Kidney epithelial cell (primary cell): ENCODE measurements around the gene CLCA4. TPM values are rescaled to one million over a fixed set of nuclear protein-coding genes. Genes with fewer than 3 reads are reported as not detected.

Experiments
- DNase-seq: peaks from one replicate; pipeline ENCODE4 v3.0.0-alpha.2; 2010; ENCODE audit warnings: low read depth
- H3K27me3 ChIP-seq: 2 replicates; pipeline ENCODE4 v1.6.0; 2011; ENCODE audit warnings: low read length; ENCODE audit not compliant: control insufficient read depth, insufficient read depth
- H3K36me3 ChIP-seq: 2 replicates; pipeline ENCODE4 v1.5.1; 2011; ENCODE audit warnings: low read length; ENCODE audit not compliant: control insufficient read depth, insufficient read depth
- H3K4me3 ChIP-seq: 2 replicates; pipeline ENCODE4 v1.5.1; 2011; ENCODE audit warnings: low read depth, mild to moderate bottlenecking, control low read depth, low read length
- CTCF ChIP-seq: IDR thresholded peaks from 2 replicates; pipeline ENCODE4 v1.5.1; 2011; ENCODE audit warnings: mild to moderate bottlenecking, moderate library complexity, low read length, control low read depth, inconsistent platforms; ENCODE audit not compliant: insufficient read depth, poor library complexity, severe bottlenecking
- total RNA-seq: library from RNA; depleted of rRNA; stranded (reverse); fragments of >200 nt; gene quantifications from 2 replicates; pipeline ENCODE4 v1.2.3, GENCODE V29; 2015

The CLCA4 gene
- total RNA-seq, 1 donor from 2014 or later = not detected

- no peak for TF ChIP-seq CTCF
- Histone ChIP-seq H3K36me3 (no peaks in the 10 kb centered on the region), H3K4me3 (no peak overlapping the region), H3K27me3 (no peaks in the 10 kb centered on the region)
- no peak for DNase-seq
Measured at GRCh38 chr1:86567878-86568277, 21.0 kb downstream of the CLCA4 start.

GRCh38 chr1:86573763-86574484 lies 27.0 kb downstream of the CLCA4 start:
- TF ChIP-seq CTCF = no peak
- no peak for DNase-seq
- Histone ChIP-seq H3K27me3 (no peaks in the 10 kb centered on the region), H3K4me3 (no peak overlapping the region), H3K36me3 (no peaks in the 10 kb centered on the region)

DNA sequence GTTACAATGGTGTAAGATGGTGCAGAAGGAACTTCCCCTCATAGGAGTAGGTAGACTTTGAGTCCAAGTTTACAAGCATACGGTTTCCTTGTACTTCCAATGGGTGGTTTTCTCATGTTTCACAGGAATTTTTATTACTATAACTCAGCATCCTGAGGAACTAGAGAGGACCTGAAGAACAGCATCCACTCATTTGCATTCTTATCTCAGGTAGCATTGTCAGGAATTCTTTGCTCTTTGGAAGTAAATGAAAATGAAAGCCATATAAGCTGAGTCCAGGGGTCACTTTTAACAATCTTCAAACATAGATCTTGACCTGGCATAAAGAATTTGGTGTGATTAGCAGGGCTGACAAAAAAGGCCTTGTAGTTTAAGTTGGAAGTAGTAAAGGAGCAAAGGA lies 34.4 kb downstream of the CLCA4 start:
- no peaks in the 10 kb centered on the region for H3K27me3 ChIP-seq

DNA sequence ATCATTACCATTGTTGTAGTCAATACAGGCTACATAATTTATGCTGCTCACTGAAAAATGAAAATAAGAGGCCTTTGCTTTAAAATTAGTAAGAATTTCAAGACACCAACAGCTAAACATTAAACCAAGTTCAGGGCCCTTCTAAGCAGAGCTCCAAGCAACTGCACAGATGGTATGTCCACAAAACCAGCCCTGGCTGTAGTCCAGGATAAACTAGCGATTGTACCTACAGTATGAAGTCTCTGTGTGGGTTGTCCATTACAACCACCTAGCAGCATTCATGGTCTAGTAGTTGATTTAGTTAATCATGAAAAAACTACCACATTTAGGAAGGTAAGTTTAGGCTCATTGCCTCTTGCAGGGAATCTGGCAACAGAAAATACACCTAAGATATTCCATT lies 35.3 kb downstream of the CLCA4 start:
- TF ChIP-seq CTCF = no peak
- DNase-seq = peak; percentile 25
- no peaks in the 10 kb centered on the region for H3K27me3 ChIP-seq
- H3K36me3 ChIP-seq = no peaks in the 10 kb centered on the region
- no peak overlapping the region for H3K4me3 ChIP-seq

More for the DNA sequence above, 34.4 kb downstream of the CLCA4 start:
- DNase-seq = no peak
- H3K4me3 ChIP-seq = no peak overlapping the region
- TF ChIP-seq CTCF = no peak
- no peaks in the 10 kb centered on the region for H3K36me3 ChIP-seq

DNA sequence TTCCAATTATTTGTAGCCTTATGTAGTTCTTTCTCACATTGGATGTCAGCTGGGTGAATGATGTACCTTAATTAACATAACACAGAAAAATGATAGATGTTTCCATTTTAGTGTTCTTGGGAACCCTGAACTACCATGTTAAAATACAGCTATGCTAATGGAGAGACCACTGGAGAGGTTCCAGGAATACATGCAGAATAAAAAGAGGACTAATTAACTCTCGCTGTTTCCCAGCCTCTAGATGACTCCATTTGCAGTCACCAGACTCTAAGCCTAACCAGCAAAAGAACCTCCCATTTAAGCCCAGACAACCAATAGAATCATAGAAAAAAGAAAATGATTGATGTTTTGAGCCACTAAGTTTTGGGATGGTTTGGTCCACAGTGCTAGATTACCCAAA lies 36.2 kb downstream of the CLCA4 start:
- Histone ChIP-seq H3K36me3 (no peaks in the 10 kb centered on the region), H3K4me3 (no peak overlapping the region), H3K27me3 (no peaks in the 10 kb centered on the region)
- no peak for DNase-seq
- no peak for TF ChIP-seq CTCF

DNA sequence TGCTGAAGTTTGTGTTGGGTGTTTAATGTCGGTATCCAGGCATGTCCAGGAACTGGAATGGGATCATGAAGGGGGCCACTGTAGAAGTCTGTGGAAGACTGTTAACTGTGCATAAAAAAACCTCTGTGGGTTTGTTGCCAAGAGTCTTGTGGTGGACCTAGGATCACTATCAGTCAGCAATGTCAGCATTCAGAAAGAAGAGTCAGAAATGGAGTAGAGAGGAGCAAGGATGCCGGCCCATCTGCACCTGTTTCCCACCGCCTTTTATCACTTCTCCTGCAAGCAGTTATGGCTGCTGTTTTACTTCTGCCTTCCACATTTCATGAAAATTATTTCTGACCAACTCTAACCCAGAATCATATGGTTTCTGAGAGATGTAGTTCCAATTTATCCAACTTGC lies 36.7 kb downstream of the CLCA4 start:
- no peak for TF ChIP-seq CTCF
- DNase-seq = no peak
- no peaks in the 10 kb centered on the region for H3K27me3 ChIP-seq

More for the DNA sequence above, 36.7 kb downstream of the CLCA4 start:
- H3K36me3 ChIP-seq = no peaks in the 10 kb centered on the region
- no peak overlapping the region for H3K4me3 ChIP-seq
